Bronchial epithelial cell (primary cell): Measurements from ENCODE around the gene RBMS1. TPM values are rescaled to one million over a fixed set of nuclear protein-coding genes. Genes with fewer than 3 reads are reported as not detected.
"Not testable (repeated sequence)": the region's sequence is repeated elsewhere in the genome, so short reads cannot be mapped to it uniquely, and the experiment has no call there.

Experiments used
- DNase-seq: peaks from one replicate; pipeline ENCODE4 v3.0.0-alpha.2; 2010; ENCODE audit warnings: low read depth
- FAIRE-seq: peaks from 2 replicates; lab custom pipeline; 2011; peaks lifted over from hg19 to GRCh38; lab: Jason Lieb, UNC
- H3K27me3 ChIP-seq: 2 replicates; pipeline ENCODE4 v1.5.1; 2011; ENCODE audit warnings: low read length; ENCODE audit not compliant: control insufficient read depth, insufficient read depth
- H3K36me3 ChIP-seq: 2 replicates; pipeline ENCODE4 v1.5.1; 2011; ENCODE audit warnings: low read length; ENCODE audit not compliant: control insufficient read depth, insufficient read depth
- H3K4me3 ChIP-seq: 2 replicates; pipeline ENCODE4 v1.5.1; 2011; ENCODE audit warnings: mild to moderate bottlenecking, low read depth, low read length, control low read depth
- total RNA-seq: library from RNA; depleted of rRNA; stranded (reverse); fragments of >200 nt; gene quantifications from 2 replicates; pipeline ENCODE4 v1.2.1, GENCODE V29; 2014
- TF ChIP-seq, protein P1 (sequence below): IDR thresholded peaks from 2 replicates; pipeline ENCODE4 v1.5.1; 2011; ENCODE audit warnings: mild to moderate bottlenecking, moderate library complexity, low read length, control low read depth, inconsistent platforms; ENCODE audit not compliant: insufficient read depth, severe bottlenecking

Gene RBMS1
- total RNA-seq, 1 donor from 2014 or later = 30.0 TPM

DNA sequence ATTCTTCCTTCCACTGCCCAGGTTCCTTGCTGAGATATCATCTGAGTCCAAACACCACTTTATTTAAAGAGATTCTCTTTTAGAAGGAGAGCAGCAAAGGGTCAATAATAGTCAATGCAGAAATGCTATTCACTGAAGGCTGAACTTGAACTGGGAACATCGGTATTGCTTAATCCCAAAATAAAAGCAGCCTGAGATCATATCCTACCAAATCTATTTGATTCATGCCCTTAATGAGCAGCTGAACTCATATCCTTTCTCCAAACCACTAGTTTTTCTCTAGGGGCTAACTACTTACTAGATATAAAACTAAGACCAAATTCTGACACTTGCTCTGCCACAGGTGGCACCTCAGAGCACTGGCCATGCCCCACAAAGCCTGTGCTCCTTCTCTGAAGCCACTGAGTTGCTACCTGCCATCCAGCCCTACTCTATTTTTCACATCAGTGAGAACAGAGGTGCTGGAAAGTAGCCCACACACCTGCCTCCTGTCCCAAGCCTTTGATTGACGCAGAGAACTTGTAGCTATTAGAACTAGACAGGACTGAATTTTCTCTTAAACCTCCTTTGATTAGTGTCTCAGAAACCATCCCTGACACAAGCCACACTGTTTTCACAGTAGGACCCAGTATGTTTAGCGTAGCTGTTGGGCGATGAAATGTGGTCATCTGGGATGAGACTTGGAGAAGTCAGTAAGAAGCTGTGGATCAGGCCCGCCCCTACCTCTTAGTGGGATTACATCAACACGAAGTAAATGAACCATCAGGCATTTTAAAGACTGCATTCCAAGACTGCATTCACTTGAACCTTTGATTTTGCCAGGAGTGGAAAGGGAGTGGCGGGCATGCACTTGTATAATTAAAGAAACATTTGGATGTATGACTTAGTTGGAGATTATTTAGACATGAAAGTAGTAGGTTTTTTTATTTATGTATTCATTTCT, 124.3 kb downstream of the RBMS1 start:
- H3K4me3 ChIP-seq = no peak overlapping the region
- no peak for FAIRE-seq
- peaks cover 3% of the 10 kb centered on the region for H3K36me3 ChIP-seq
- DNase-seq = no peak
- no peaks in the 10 kb centered on the region for H3K27me3 ChIP-seq
- TF ChIP-seq, protein P1, sequence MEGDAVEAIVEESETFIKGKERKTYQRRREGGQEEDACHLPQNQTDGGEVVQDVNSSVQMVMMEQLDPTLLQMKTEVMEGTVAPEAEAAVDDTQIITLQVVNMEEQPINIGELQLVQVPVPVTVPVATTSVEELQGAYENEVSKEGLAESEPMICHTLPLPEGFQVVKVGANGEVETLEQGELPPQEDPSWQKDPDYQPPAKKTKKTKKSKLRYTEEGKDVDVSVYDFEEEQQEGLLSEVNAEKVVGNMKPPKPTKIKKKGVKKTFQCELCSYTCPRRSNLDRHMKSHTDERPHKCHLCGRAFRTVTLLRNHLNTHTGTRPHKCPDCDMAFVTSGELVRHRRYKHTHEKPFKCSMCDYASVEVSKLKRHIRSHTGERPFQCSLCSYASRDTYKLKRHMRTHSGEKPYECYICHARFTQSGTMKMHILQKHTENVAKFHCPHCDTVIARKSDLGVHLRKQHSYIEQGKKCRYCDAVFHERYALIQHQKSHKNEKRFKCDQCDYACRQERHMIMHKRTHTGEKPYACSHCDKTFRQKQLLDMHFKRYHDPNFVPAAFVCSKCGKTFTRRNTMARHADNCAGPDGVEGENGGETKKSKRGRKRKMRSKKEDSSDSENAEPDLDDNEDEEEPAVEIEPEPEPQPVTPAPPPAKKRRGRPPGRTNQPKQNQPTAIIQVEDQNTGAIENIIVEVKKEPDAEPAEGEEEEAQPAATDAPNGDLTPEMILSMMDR = no peak

DNA sequence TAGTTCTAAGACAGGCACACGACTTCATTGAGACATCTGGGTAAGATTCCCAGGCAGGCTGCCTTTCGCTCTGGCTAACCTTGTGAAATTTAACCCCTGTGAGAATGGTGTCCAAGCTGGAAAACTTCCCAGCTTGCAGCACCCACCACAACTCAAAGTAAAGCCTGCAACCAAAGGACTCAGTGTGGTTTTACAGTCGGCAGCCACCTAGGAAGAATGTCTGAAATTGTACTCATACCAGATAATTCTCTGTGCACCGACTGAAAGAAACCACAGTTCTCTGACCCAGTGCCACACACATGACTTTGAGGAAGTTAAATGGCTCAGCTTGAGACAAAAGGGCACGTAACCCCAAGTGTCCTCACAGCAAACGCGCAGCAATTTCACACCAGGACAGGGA, 125.7 kb downstream of the RBMS1 start:
- Histone ChIP-seq H3K36me3 (peaks cover 3% of the 10 kb centered on the region), H3K4me3 (no peak overlapping the region), H3K27me3 (no peaks in the 10 kb centered on the region)
- FAIRE-seq (no peak), DNase-seq (no peak)
- TF ChIP-seq, protein P1 = no peak

DNA sequence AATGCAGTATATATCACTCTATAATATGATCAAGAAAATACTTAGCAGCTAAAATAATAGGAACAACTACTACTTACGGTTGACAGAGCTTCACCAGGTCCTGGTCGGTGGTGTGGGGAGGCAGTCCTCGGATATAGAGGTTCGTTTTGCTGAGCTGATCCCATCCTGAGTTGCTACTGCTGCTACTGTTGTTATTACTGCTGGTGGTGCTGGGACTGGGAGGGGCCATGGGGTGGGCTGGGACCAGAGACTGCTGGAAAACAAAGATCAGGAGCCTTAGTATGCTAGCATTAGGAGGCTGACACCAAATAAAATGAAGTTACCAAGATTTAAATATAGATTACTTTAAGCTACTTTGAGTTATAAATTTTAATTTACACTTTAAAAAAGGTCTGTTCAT, 126.5 kb downstream of the RBMS1 start:
- FAIRE-seq = not testable (repeated sequence)

DNA sequence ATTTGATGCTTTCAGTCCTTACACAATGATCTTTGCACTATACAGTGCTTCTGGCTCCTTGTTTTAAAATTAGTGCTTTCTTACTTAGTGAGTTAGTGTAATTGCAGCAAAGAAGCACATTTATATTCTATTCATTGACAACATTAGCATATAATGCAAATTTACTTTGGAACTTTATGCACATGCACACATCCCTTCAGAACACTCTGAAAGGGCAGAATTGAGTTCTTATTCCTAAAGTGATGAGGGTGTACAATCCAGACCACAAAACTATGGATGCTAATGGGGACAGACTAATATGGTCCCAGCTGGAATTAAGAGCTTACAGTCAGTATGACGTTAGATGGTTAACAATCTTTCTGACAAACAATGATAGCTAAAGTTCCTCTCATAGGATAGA, 127.1 kb downstream of the RBMS1 start:
- H3K27me3 ChIP-seq = no peaks in the 10 kb centered on the region
- TF ChIP-seq, protein P1 = no peak

More for the DNA sequence above, 126.5 kb downstream of the RBMS1 start:
- DNase-seq, H3K27me3 ChIP-seq, H3K4me3 ChIP-seq, H3K36me3 ChIP-seq: not testable (repeated sequence)

DNA sequence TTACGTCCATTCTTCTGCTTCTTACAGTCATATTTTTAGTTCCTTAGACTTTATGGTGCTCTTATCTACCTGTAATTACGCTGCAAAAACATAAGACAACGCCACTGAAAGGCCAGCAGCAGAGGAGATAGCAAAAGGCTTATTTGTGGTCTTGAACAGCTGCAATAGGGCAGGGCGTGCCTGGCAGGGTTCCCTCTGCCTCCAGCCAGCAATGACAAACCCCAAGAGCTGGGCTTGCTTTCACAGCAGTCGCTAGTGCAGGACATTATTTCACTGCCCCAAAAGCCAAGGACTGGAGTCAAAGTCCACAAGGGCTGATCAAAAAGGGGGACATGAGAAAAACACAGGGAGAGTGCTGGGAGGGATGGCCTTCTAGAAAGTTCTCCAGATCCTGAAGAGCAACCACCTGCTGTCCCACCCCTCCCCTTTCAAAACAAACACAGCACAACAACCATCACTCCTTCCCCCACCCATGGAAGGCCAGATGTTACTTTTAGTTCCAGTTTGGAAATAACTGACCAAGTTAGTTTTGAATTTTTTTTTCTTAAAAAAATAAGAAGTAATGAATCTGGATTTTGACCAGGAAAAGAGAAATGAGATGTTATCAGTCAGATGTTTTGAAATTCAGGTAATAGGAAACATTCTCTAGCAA, 127.8 kb downstream of the RBMS1 start:
- DNase-seq = no peak
- Histone ChIP-seq H3K27me3 (no peaks in the 10 kb centered on the region), H3K36me3 (peaks cover 3% of the 10 kb centered on the region), H3K4me3 (no peak overlapping the region)
- TF ChIP-seq, protein P1 = no peak
- no peak for FAIRE-seq

More for the DNA sequence above, 127.1 kb downstream of the RBMS1 start:
- Histone ChIP-seq H3K36me3 (peaks cover 3% of the 10 kb centered on the region), H3K4me3 (no peak overlapping the region)
- no peak for FAIRE-seq
- no peak for DNase-seq

DNA sequence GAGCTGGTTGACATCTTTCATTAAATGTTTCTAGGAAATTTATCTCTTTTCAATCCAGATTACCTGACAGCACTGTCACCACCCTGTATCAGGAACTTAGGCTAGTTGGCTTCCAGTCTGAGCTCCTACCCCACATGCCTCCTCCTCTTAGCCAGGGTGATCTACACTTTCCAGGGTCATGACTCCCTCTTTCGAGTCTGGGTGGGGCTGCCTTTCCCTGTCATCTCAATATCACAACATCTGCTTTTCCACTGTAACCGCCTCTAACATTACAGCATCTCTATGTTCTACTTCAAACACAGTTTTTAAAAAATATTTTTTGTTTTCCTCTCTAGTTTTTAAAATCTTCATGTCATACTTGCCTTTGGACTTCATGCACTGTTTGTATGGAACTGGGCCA, 129.2 kb downstream of the RBMS1 start:
- TF ChIP-seq, protein P1 = no peak
- DNase-seq = no peak
- Histone ChIP-seq H3K36me3 (peaks cover 3% of the 10 kb centered on the region), H3K27me3 (no peaks in the 10 kb centered on the region), H3K4me3 (no peak overlapping the region)
- FAIRE-seq = no peak
